HepG2 (cell line): ENCODE data around the gene CBLN3.

Experiments
- PLSCR1 ChIP-seq: sonication (generic); formaldehyde crosslinking; IDR thresholded peaks from 2 replicates; pipeline ENCODE4 v1.5.0; 2020; ENCODE audit warnings: missing genetic modification reagents, mild to moderate bottlenecking, borderline replicate concordance
- RFX5 ChIP-seq: IDR thresholded peaks from 2 replicates; pipeline ENCODE4 v1.6.1; 2011; ENCODE audit warnings: low read depth, low read length, improper control_type of control experiment
- TCF12 ChIP-seq, 2 experiments: fragments of 450-650 bp in 1 of 2; sonication (generic) in 1 of 2; formaldehyde crosslinking in 1 of 2; IDR thresholded peaks; 2 replicates each; pipeline versions ENCODE4 v1.6.1 to v1.8.0; 2017 to 2022; ENCODE audit warnings: antibody characterized with exemption in 1 of 2, mild to moderate bottlenecking in 1 of 2, missing genetic modification reagents in 1 of 2, moderate library complexity in 1 of 2
- ZBTB10 ChIP-seq: sonication (generic); formaldehyde crosslinking; IDR thresholded peaks from 2 replicates; pipeline ENCODE4 v1.4.0; 2020; ENCODE audit warnings: missing genetic modification reagents, borderline replicate concordance
- ZBTB33 ChIP-seq: sonication (generic); formaldehyde crosslinking; IDR thresholded peaks from 2 replicates; pipeline ENCODE4 v1.4.0; 2020; ENCODE audit warnings: missing genetic modification reagents
- ZMAT3 ChIP-seq: sonication (generic); formaldehyde crosslinking; conservative IDR thresholded peaks from 2 replicates; pipeline ENCODE4 v1.7.0; 2021; ENCODE audit warnings: missing genetic modification reagents
- ZNF569 ChIP-seq: sonication (generic); formaldehyde crosslinking; IDR thresholded peaks from 2 replicates; pipeline ENCODE4 v1.5.0; 2020; ENCODE audit warnings: mild to moderate bottlenecking, missing genetic modification reagents, moderate library complexity, borderline replicate concordance
- ZNF691 ChIP-seq: sonication (generic); formaldehyde crosslinking; IDR thresholded peaks from 2 replicates; pipeline ENCODE4 v1.4.0; 2020; ENCODE audit warnings: missing genetic modification reagents, low read depth, mild to moderate bottlenecking, borderline replicate concordance

- TF ChIP-seq ZNF691 (CRISPR knock-in tag), result no peak
- TF ChIP-seq PLSCR1, result no peak
- TF ChIP-seq ZNF569 (CRISPR knock-in tag), result no peak
- TF ChIP-seq RFX5, result no peak
- TF ChIP-seq TCF12 (IDR thresholded peaks at IDR 0.05), result no peak
- no peak for TF ChIP-seq TCF12 (CRISPR knock-in tag; IDR thresholded peaks at IDR 0.05)
- no peak for TF ChIP-seq ZBTB10 (CRISPR knock-in tag)
- no peak for TF ChIP-seq ZMAT3 (CRISPR knock-in tag)
- no peak for TF ChIP-seq ZBTB33 (CRISPR knock-in tag)
Observed at GRCh38 chr14:24406416-24406815, 23.1 kb downstream of the CBLN3 start.
